ENCODE measurements around the gene HOXD10. TPM values are rescaled to one million over a fixed set of nuclear protein-coding genes. Genes with fewer than 3 reads are reported as not detected.

Gene HOXD10
- total and polyA plus RNA-seq, 4 donors, result 0.05 to 0.54 TPM; not detected in 2

GRCh38 chr2:176099159-176099727 lies 17.3 kb upstream of the HOXD10 start:
- Histone ChIP-seq H3K27ac (ENCODE audit: low read depth in 1 of 2, low read length in 1 of 2) (no peak overlapping the region), H3K4me1 (ENCODE audit: control insufficient read depth in 5 of 5, insufficient read depth in 5 of 5, low read length in 5 of 5) (peaks cover 0 to 17% (median 5%) of the 10 kb centered on the region in 5 donors), H3K4me3 (no peak overlapping the region), H3K9ac (ENCODE audit: insufficient read depth in 1 of 2, low read length in 2 of 2) (no peak overlapping the region), H3K27me3 (ENCODE audit: control insufficient read depth in 3 of 3, insufficient read depth in 3 of 3, low read length in 2 of 3) (peaks cover 23 to 98% (median 94%) of the 10 kb centered on the region in 3 donors), H3K9me3 (ENCODE audit: control insufficient read depth in 4 of 4, insufficient read depth in 3 of 4, low read length in 3 of 4) (peaks cover 0 to 7% (median 0%) of the 10 kb centered on the region in 4 donors), H3K36me3 (ENCODE audit: control insufficient read depth in 4 of 4, insufficient read depth in 4 of 4, low read length in 4 of 4) (no peaks in the 10 kb centered on the region)
- 9 to 10% methylated on average over 30 of the region's 30 CpGs for WGBS, 2 donors
- DNase-seq, result no peak
- ATAC-seq (ENCODE audit: insufficient read depth, low FRiP score), result no peak
- TF ChIP-seq CTCF (IDR thresholded peaks at IDR 0.05; ENCODE audit: control extremely low read depth, extremely low read depth), result no peak

- no peak for TF ChIP-seq CTCF (IDR thresholded peaks at IDR 0.05; ENCODE audit: control extremely low read depth, extremely low read depth)
- no peak within 1 kb of the TSS for H3K4me3 ChIP-seq
- no peak for ATAC-seq (ENCODE audit: insufficient read depth, low FRiP score)
- DNase-seq, result no peak
- H3K9me3 ChIP-seq (ENCODE audit: control insufficient read depth in 4 of 4, insufficient read depth in 3 of 4, low read length in 3 of 4), result peaks cover 0 to 6% (median 0%) of the 10 kb centered on the region in 4 donors
- peaks cover 0 to 20% (median 5%) of the 10 kb centered on the region in 5 donors for H3K4me1 ChIP-seq (ENCODE audit: control insufficient read depth in 5 of 5, insufficient read depth in 5 of 5, low read length in 5 of 5)
- H3K27me3 ChIP-seq (ENCODE audit: control insufficient read depth in 3 of 3, insufficient read depth in 3 of 3, low read length in 2 of 3), result peaks cover 29 to 98% (median 93%) of the 10 kb centered on the region in 3 donors
- H3K27ac ChIP-seq (ENCODE audit: low read depth in 1 of 2, low read length in 1 of 2), result no peak within 1 kb of the TSS
- 4 to 7% methylated on average over 69 to 70 of the region's 70 CpGs for WGBS, 2 donors
- no peak within 1 kb of the TSS for H3K9ac ChIP-seq (ENCODE audit: insufficient read depth in 1 of 2, low read length in 2 of 2)
- no peaks in the 10 kb centered on the region for H3K36me3 ChIP-seq (ENCODE audit: control insufficient read depth in 4 of 4, insufficient read depth in 4 of 4, low read length in 4 of 4)
Observed at GRCh38 chr2:176099728-176100546, 16.6 kb upstream of the HOXD10 start, which contains the start of gene HOXD12. Gene HOXD12, plus strand, starts transcription at chr2:176099795. Its CDS starts 7 bp downstream, at chr2:176099802.

GRCh38 chr2:176100547-176101140 lies 15.9 kb upstream of the HOXD10 start:
- 7 to 12% methylated on average over 27 to 28 of the region's 28 CpGs for whole genome bisulfite sequencing, 2 donors
- peaks cover 0 to 20% (median 5%) of the 10 kb centered on the region in 5 donors for H3K4me1 ChIP-seq (ENCODE audit: control insufficient read depth in 5 of 5, insufficient read depth in 5 of 5, low read length in 5 of 5)
- H3K4me3 ChIP-seq, result no peak overlapping the region
- H3K27ac ChIP-seq (ENCODE audit: low read depth in 1 of 2, low read length in 1 of 2), result no peak overlapping the region
- H3K9me3 ChIP-seq (ENCODE audit: control insufficient read depth in 4 of 4, insufficient read depth in 3 of 4, low read length in 3 of 4), result peaks cover 0 to 8% (median 0%) of the 10 kb centered on the region in 4 donors
- H3K36me3 ChIP-seq (ENCODE audit: control insufficient read depth in 4 of 4, insufficient read depth in 4 of 4, low read length in 4 of 4), result no peaks in the 10 kb centered on the region
- no peak overlapping the region for H3K9ac ChIP-seq (ENCODE audit: insufficient read depth in 1 of 2, low read length in 2 of 2)
- DNase-seq (no peak), ATAC-seq (ENCODE audit: insufficient read depth, low FRiP score) (no peak)
- TF ChIP-seq CTCF (IDR thresholded peaks at IDR 0.05; ENCODE audit: control extremely low read depth, extremely low read depth), result no peak
- peaks cover 34 to 98% (median 93%) of the 10 kb centered on the region in 3 donors for H3K27me3 ChIP-seq (ENCODE audit: control insufficient read depth in 3 of 3, insufficient read depth in 3 of 3, low read length in 2 of 3)
